A673 (cell line): ENCODE results near the gene CERS6. TPM values are rescaled to one million over a fixed set of nuclear protein-coding genes. Genes with fewer than 3 reads are reported as not detected.

ENCODE experiments used
- BruUV-seq: library from RNA; stranded (reverse); fragments of 400-500 nt; replicated peaks from 2 replicates; lab custom pipeline; 2021; lab: Mats Ljungman, UMichigan
- CTCF ChIA-PET: fragments of 300-600 bp; sonication (Branson Sonifier 250); formaldehyde crosslinking; loops from one replicate; lab custom pipeline; 2022; ENCODE audit warnings: antibody characterized with exemption; lab: Charles Lee
- POLR2A ChIA-PET: fragments of 300-600 bp; sonication (Branson Sonifier 250); formaldehyde crosslinking; loops from one replicate; lab custom pipeline; 2022; ENCODE audit warnings: antibody characterized with exemption; ENCODE audit not compliant: low non-redundant PET; lab: Charles Lee
- DNase-seq: peaks from one replicate; pipeline ENCODE4 v3.0.0-alpha.2; 2015; ENCODE audit warnings: low spot score
- H3K27ac ChIP-seq: fragments of 200-600 bp; sonication (generic); 2 replicates; pipeline ENCODE4 v1.5.1; 2016; ENCODE audit warnings: mixed run types, low read depth, mild to moderate bottlenecking, mixed read lengths, antibody characterized with exemption, low read length; ENCODE audit not compliant: poor library complexity, severe bottlenecking
- H3K27me3 ChIP-seq: fragments of 200-600 bp; sonication (generic); replicated peaks from 2 replicates; pipeline ENCODE4 v1.6.1; 2017; ENCODE audit warnings: mixed run types, low read depth, mild to moderate bottlenecking, mixed read lengths, antibody characterized with exemption, low read length; ENCODE audit not compliant: insufficient read depth, poor library complexity
- H3K36me3 ChIP-seq: fragments of 200-600 bp; sonication (generic); 2 replicates; pipeline ENCODE4 v1.6.1; 2016; ENCODE audit warnings: mixed run types, mild to moderate bottlenecking, mixed read lengths, antibody characterized with exemption, low read length; ENCODE audit not compliant: insufficient read depth, poor library complexity, severe bottlenecking
- H3K4me1 ChIP-seq: fragments of 200-600 bp; sonication (generic); 2 replicates; pipeline ENCODE4 v1.6.1; 2017; ENCODE audit warnings: mixed run types, mild to moderate bottlenecking, mixed read lengths, antibody characterized with exemption, low read length; ENCODE audit not compliant: insufficient read depth, poor library complexity, severe bottlenecking
- H3K4me3 ChIP-seq: fragments of 200-600 bp; sonication (generic); 2 replicates; pipeline ENCODE4 v1.5.1; 2016; ENCODE audit warnings: low read depth, mixed run types, mild to moderate bottlenecking, mixed read lengths, low read length; ENCODE audit not compliant: poor library complexity, severe bottlenecking
- H3K9me3 ChIP-seq: fragments of 200-600 bp; sonication (generic); 2 replicates; pipeline ENCODE4 v1.6.1; 2016; ENCODE audit warnings: mixed run types, low read depth, mild to moderate bottlenecking, mixed read lengths, antibody characterized with exemption, low read length; ENCODE audit not compliant: poor library complexity, severe bottlenecking
- EZH2 ChIP-seq: fragments of 200-600 bp; sonication (generic); IDR thresholded peaks from 2 replicates; pipeline ENCODE4 v1.6.1; 2017; ENCODE audit warnings: borderline replicate concordance, low read depth, mild to moderate bottlenecking, mixed read lengths, antibody characterized with exemption, low read length; ENCODE audit not compliant: poor library complexity, severe bottlenecking
- intact Hi-C: fragments of 100-400 bp; cut with micrococcal nuclease; formaldehyde crosslinking; loops from one replicate; pipeline ENCODE4 v1.10.0; 2022; ENCODE audit not compliant: unreplicated experiment
- total RNA-seq: library from RNA; stranded (reverse); gene quantifications from 2 replicates; pipeline ENCODE4 v1.2.3, GENCODE V29; 2021
- TF ChIP-seq, protein P1 (sequence below): fragments of 300-800, 200-600 bp; sonication (generic); conservative IDR thresholded peaks from 2 replicates; pipeline ENCODE4 v1.5.1; 2017; ENCODE audit warnings: low read depth, mild to moderate bottlenecking, antibody characterized with exemption, low read length, moderate library complexity, mixed read lengths

Gene CERS6
- total RNA-seq, 1 experiment from 2014 or later = 12.4 TPM

DNA sequence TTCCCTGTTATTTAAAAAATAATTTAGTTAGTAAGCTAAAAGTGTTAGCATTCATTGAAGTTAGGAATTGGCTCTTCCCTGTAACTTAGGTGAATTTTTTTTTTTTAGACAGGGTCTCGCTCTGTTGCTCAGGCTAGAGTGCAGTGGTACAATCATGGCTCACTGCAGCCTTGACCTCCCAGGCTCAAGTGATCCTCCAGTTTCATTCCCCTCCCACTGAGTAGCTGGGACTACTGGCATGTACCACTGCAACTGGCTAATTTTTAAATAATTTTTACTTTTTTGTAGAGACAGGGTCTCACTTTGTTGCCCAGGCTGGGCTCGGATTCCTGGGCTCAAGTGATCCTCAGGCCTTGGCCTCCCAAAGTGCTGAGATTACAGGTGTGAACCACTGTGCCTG lies 66.4 kb downstream of the CERS6 start:
- intact Hi-C loops = no loop called here
- no peak overlapping the region for H3K27ac ChIP-seq
- H3K4me1 ChIP-seq = peaks cover 8% of the 10 kb centered on the region
- ChIA-PET CTCF (no interaction called here), POLR2A (interaction anchor here (0.6 kb wide), 1 partner anchor 184 kb away, joined by 3 read pairs; no protein-coding TSS in a partner anchor)
- no peaks in the 10 kb centered on the region for H3K36me3 ChIP-seq
- BruUV-seq = no TSS peak
- TF ChIP-seq, protein P1, sequence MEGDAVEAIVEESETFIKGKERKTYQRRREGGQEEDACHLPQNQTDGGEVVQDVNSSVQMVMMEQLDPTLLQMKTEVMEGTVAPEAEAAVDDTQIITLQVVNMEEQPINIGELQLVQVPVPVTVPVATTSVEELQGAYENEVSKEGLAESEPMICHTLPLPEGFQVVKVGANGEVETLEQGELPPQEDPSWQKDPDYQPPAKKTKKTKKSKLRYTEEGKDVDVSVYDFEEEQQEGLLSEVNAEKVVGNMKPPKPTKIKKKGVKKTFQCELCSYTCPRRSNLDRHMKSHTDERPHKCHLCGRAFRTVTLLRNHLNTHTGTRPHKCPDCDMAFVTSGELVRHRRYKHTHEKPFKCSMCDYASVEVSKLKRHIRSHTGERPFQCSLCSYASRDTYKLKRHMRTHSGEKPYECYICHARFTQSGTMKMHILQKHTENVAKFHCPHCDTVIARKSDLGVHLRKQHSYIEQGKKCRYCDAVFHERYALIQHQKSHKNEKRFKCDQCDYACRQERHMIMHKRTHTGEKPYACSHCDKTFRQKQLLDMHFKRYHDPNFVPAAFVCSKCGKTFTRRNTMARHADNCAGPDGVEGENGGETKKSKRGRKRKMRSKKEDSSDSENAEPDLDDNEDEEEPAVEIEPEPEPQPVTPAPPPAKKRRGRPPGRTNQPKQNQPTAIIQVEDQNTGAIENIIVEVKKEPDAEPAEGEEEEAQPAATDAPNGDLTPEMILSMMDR = no peak
- TF ChIP-seq EZH2 = no peak
- no peaks in the 10 kb centered on the region for H3K27me3 ChIP-seq
- H3K9me3 ChIP-seq = no peaks in the 10 kb centered on the region
- no peak for DNase-seq
- no peak overlapping the region for H3K4me3 ChIP-seq

DNA sequence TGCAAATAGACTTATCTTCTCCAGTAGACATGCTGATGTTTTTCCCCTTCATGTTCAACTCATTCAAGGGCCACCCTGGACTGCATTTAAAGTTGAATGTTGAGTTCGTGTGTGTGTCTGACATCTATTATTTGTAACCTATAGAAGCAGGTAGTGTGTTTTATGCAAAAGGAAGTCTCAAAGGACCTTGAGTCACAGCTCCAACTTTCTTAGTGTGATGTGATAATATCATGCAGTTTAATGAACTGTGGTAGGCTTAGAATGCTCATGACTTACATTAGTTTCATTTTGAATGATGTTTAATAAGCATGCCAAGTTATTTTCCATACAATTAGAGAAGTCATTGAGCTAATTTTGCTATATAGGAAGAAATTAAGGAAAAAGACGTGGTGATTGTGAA lies 67.9 kb downstream of the CERS6 start:
- no peak for TF ChIP-seq EZH2
- no peaks in the 10 kb centered on the region for H3K27me3 ChIP-seq
- ChIA-PET CTCF (no interaction called here), POLR2A (no interaction called here)
- intact Hi-C loops = no loop called here
- DNase-seq = no peak
- no peak overlapping the region for H3K27ac ChIP-seq
- no peak overlapping the region for H3K4me3 ChIP-seq
- H3K9me3 ChIP-seq = no peaks in the 10 kb centered on the region
- no peaks in the 10 kb centered on the region for H3K36me3 ChIP-seq
- H3K4me1 ChIP-seq = peaks cover 4% of the 10 kb centered on the region
- BruUV-seq = no TSS peak

DNA sequence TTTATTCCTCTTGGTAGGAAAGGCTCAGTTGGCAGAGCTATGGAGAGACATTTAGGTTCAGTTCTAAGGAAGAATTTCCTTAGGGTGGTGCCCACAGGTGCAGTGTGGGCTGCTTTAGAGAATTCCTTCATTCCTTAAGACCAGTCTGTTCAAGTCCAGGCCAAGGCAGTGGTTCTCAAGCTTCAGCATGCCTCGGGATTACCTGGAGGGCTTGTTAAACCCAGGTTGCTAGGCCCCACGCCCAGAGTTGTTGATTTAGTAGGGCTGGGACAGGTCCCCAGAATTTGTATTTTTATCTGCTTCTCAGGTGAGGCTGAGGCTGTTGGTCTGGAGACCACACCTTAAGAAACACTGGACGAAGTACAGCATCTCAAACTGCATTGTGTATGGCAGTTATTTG lies 68.9 kb downstream of the CERS6 start:
- no peak overlapping the region for H3K27ac ChIP-seq
- peaks cover 8% of the 10 kb centered on the region for H3K4me1 ChIP-seq
- no peaks in the 10 kb centered on the region for H3K27me3 ChIP-seq
- no peak for DNase-seq
- BruUV-seq = no TSS peak
- POLR2A ChIA-PET = no interaction called here
- no peaks in the 10 kb centered on the region for H3K36me3 ChIP-seq
- CTCF ChIA-PET = no interaction called here
- H3K4me3 ChIP-seq = no peak overlapping the region
- intact Hi-C loops = no loop called here
- TF ChIP-seq EZH2 = no peak
- TF ChIP-seq, protein P1 = no peak
- H3K9me3 ChIP-seq = no peaks in the 10 kb centered on the region
